IMR-90 (cell line): ENCODE results near the gene FBXO3. TPM values are rescaled to one million over a fixed set of nuclear protein-coding genes. Genes with fewer than 3 reads are reported as not detected.

Experiments used
- ATAC-seq: fragments of 200-7000 bp; cut with Tn5 transposase; 2 replicates; pipeline ENCODE4 v1.9.1; 2020; ENCODE audit warnings: low read depth, mild to moderate bottlenecking, moderate library complexity
- BruUV-seq: library from RNA; stranded (reverse); fragments of 400-500 nt; replicated peaks from 2 replicates; lab custom pipeline; 2021; lab: Mats Ljungman, UMichigan
- CTCF ChIA-PET: fragments of 300-600 bp; formaldehyde crosslinking; extraction: SDS; loops from one replicate; lab custom pipeline; 2021; ENCODE audit warnings: antibody characterized with exemption; lab: Yijun Ruan, JAX
- POLR2A ChIA-PET: fragments of 300-600 bp; sonication (Branson Sonifier 250); formaldehyde crosslinking; loops from one replicate; lab custom pipeline; 2022; ENCODE audit warnings: antibody characterized with exemption; ENCODE audit not compliant: unreplicated experiment; lab: Charles Lee
- DNase-seq: peaks from one replicate; pipeline ENCODE4 v3.0.0; 2013
- H2AFZ ChIP-seq: replicated peaks from 2 replicates; pipeline ENCODE3; 2013; ENCODE audit warnings: low read length, mild to moderate bottlenecking; ENCODE audit not compliant: poor library complexity
- H2AK5ac ChIP-seq: 2 replicates; pipeline ENCODE4 v1.6.1; 2013; ENCODE audit warnings: low read depth, low read length, inconsistent platforms
- H2AK9ac ChIP-seq: replicated peaks from 2 replicates; pipeline ENCODE3; 2013; ENCODE audit warnings: mild to moderate bottlenecking, low read depth, low read length, moderate library complexity; ENCODE audit not compliant: poor library complexity
- H2BK120ac ChIP-seq: 2 replicates; pipeline ENCODE4 v1.6.1; 2013; ENCODE audit warnings: low read depth, low read length, inconsistent platforms
- H2BK15ac ChIP-seq: 3 replicates; pipeline ENCODE4 v1.6.1; 2013; ENCODE audit warnings: low read depth, low read length, inconsistent platforms
- H2BK20ac ChIP-seq: 2 replicates; pipeline ENCODE4 v1.6.1; 2013; ENCODE audit warnings: low read depth, mild to moderate bottlenecking, inconsistent platforms, low read length, moderate library complexity
- H2BK5ac ChIP-seq: 2 replicates; pipeline ENCODE4 v1.6.1; 2013; ENCODE audit warnings: mild to moderate bottlenecking, low read depth, low read length, inconsistent platforms; ENCODE audit not compliant: poor library complexity, severe bottlenecking
- H3K14ac ChIP-seq: replicated peaks from 2 replicates; pipeline ENCODE4 v1.6.1; 2013; ENCODE audit warnings: low read depth, low read length, inconsistent platforms
- H3K18ac ChIP-seq: 2 replicates; pipeline ENCODE4 v1.6.1; 2013; ENCODE audit warnings: low read depth, low read length, control low read depth
- H3K23ac ChIP-seq: 2 replicates; pipeline ENCODE4 v1.6.1; 2013; ENCODE audit warnings: low read depth, low read length, inconsistent platforms
- H3K27ac ChIP-seq: 2 replicates; pipeline ENCODE4 v1.5.1; 2013; ENCODE audit warnings: mild to moderate bottlenecking, control low read depth, low read length; ENCODE audit not compliant: insufficient read depth
- H3K27me3 ChIP-seq: 2 replicates; pipeline ENCODE4 v1.6.1; 2013; ENCODE audit warnings: low read length; ENCODE audit not compliant: control insufficient read depth, insufficient read depth
- H3K36me3 ChIP-seq: 2 replicates; pipeline ENCODE4 v1.6.1; 2013; ENCODE audit warnings: low read length, mixed read lengths; ENCODE audit not compliant: control insufficient read depth, insufficient read depth
- H3K4ac ChIP-seq: 2 replicates; pipeline ENCODE4 v1.6.1; 2013; ENCODE audit warnings: low read depth, low read length, inconsistent platforms
- H3K4me1 ChIP-seq: 2 replicates; pipeline ENCODE4 v1.6.1; 2013; ENCODE audit warnings: low read length, mixed read lengths; ENCODE audit not compliant: control insufficient read depth, insufficient read depth
- H3K4me2 ChIP-seq: 2 replicates; pipeline ENCODE4 v1.6.1; 2013; ENCODE audit warnings: low read depth, mild to moderate bottlenecking, control low read depth, low read length, moderate library complexity
- H3K4me3 ChIP-seq: 2 replicates; pipeline ENCODE4 v1.5.1; 2013; ENCODE audit warnings: low read depth, mild to moderate bottlenecking, control low read depth, low read length, moderate library complexity; ENCODE audit not compliant: insufficient read depth
- H3K56ac ChIP-seq: 2 replicates; pipeline ENCODE4 v1.6.1; 2013; ENCODE audit warnings: low read length, inconsistent platforms; ENCODE audit not compliant: insufficient read depth; ENCODE audit errors: extremely low read depth
- H3K79me1 ChIP-seq, 2 experiments: 2 replicates each; pipeline ENCODE4 v1.6.1; 2013; ENCODE audit warnings: low read length in 2 of 2, inconsistent platforms in 1 of 2, low read depth in 1 of 2
- H3K9ac ChIP-seq: 2 replicates; pipeline ENCODE4 v1.6.1; 2013; ENCODE audit warnings: low read depth, low read length, control low read depth
- H3K9me1 ChIP-seq: 2 replicates; pipeline ENCODE4 v1.6.1; 2013; ENCODE audit warnings: low read length, inconsistent platforms; ENCODE audit not compliant: insufficient read depth
- H3K9me3 ChIP-seq: 2 replicates; pipeline ENCODE4 v1.6.1; 2013; ENCODE audit warnings: low read length; ENCODE audit not compliant: control insufficient read depth, insufficient read depth
- H4K20me1 ChIP-seq: 2 replicates; pipeline ENCODE4 v1.6.1; 2013; ENCODE audit warnings: low read length, inconsistent platforms; ENCODE audit not compliant: insufficient read depth
- H4K5ac ChIP-seq: 2 replicates; pipeline ENCODE4 v1.6.1; 2013; ENCODE audit warnings: mild to moderate bottlenecking, low read depth, low read length, control low read depth
- H4K8ac ChIP-seq, 2 experiments: 2 replicates each; pipeline ENCODE4 v1.6.1; 2013; ENCODE audit warnings: low read depth in 2 of 2, low read length in 2 of 2, control low read depth in 1 of 2, inconsistent platforms in 1 of 2
- H4K91ac ChIP-seq: 2 replicates; pipeline ENCODE4 v1.6.1; 2013; ENCODE audit warnings: low read depth, low read length, inconsistent platforms; ENCODE audit not compliant: insufficient read depth
- CEBPB ChIP-seq: IDR thresholded peaks from 2 replicates; pipeline ENCODE4 v1.6.1; 2012; ENCODE audit warnings: low read depth, low read length, improper control_type of control experiment
- CHD1 ChIP-seq: IDR thresholded peaks from 2 replicates; pipeline ENCODE4 v1.6.1; 2012; ENCODE audit warnings: low read depth, low read length, improper control_type of control experiment
- CTCF ChIP-seq: conservative IDR thresholded peaks from 2 replicates; pipeline ENCODE4 v1.5.1; 2012; ENCODE audit warnings: mild to moderate bottlenecking, low read depth, low read length, improper control_type of control experiment
- ELK1 ChIP-seq: fragments of 150-350 bp; IDR thresholded peaks from 2 replicates; pipeline ENCODE4 v1.6.1; 2016; ENCODE audit warnings: low read depth, mild to moderate bottlenecking, low read length, moderate library complexity, borderline replicate concordance
- FOS ChIP-seq: fragments of 150-350 bp; IDR thresholded peaks from 2 replicates; pipeline ENCODE4 v1.6.1; 2016; ENCODE audit warnings: low read depth, low read length
- MAFK ChIP-seq: IDR thresholded peaks from 2 replicates; pipeline ENCODE4 v1.6.1; 2012; ENCODE audit warnings: low read depth, low read length, improper control_type of control experiment
- MAZ ChIP-seq: IDR thresholded peaks from 2 replicates; pipeline ENCODE4 v1.6.1; 2012; ENCODE audit warnings: low read depth, mild to moderate bottlenecking, low read length, improper control_type of control experiment, moderate library complexity, borderline replicate concordance
- MXI1 ChIP-seq: IDR thresholded peaks from 2 replicates; pipeline ENCODE4 v1.6.1; 2012; ENCODE audit warnings: low read depth, mild to moderate bottlenecking, low read length, moderate library complexity, borderline replicate concordance
- NFE2L2 ChIP-seq: fragments of 150-350 bp; IDR thresholded peaks from 2 replicates; pipeline ENCODE4 v1.6.1; 2016; ENCODE audit warnings: low read depth, mild to moderate bottlenecking, low read length
- POLR2A ChIP-seq: IDR thresholded peaks from 2 replicates; pipeline ENCODE4 v1.6.1; 2012; ENCODE audit warnings: mild to moderate bottlenecking, low read depth, low read length
- RAD21 ChIP-seq: IDR thresholded peaks from 2 replicates; pipeline ENCODE4 v1.6.1; 2012; ENCODE audit warnings: low read length, improper control_type of control experiment
- RCOR1 ChIP-seq: IDR thresholded peaks from 2 replicates; pipeline ENCODE4 v1.6.1; 2012; ENCODE audit warnings: mild to moderate bottlenecking, low read length, improper control_type of control experiment; ENCODE audit not compliant: insufficient replicate concordance
- RFX5 ChIP-seq: IDR thresholded peaks from 2 replicates; pipeline ENCODE4 v1.8.0; 2012; ENCODE audit warnings: low read depth, mild to moderate bottlenecking, low read length, moderate library complexity
- SMC3 ChIP-seq: fragments of 150-350 bp; IDR thresholded peaks from 2 replicates; pipeline ENCODE4 v1.6.1; 2016; ENCODE audit warnings: low read depth, mild to moderate bottlenecking, antibody characterized with exemption, low read length, moderate library complexity
- USF2 ChIP-seq: fragments of 150-350 bp; IDR thresholded peaks from 2 replicates; pipeline ENCODE4 v1.6.1; 2017; ENCODE audit warnings: mild to moderate bottlenecking, antibody characterized with exemption, low read length, low read depth
- WGBS, 2 experiments: methylation state at CpG; one replicate each; pipeline versions ENCODE4 v1.1.5 to v1.1.7; 2013; ENCODE audit warnings: missing lambda C conversion rate in 2 of 2; ENCODE audit not compliant: insufficient read length in 1 of 2; ENCODE audit errors: extremely low coverage in 2 of 2; 5-methylcytosine and 5-hydroxymethylcytosine counted together
- dilution Hi-C: fragments of 300-500 bp; cut with HindIII; formaldehyde crosslinking; loops from one replicate; pipeline ENCODE4 v1.14.3; 2018; ENCODE audit warnings: low sequenced_read_pairs; ENCODE audit not compliant: unreplicated experiment
- in situ Hi-C: fragments of 300-500 bp; cut with MboI; formaldehyde crosslinking; loops from 3 replicates; pipeline ENCODE4 v1.14.3; 2019; ENCODE audit warnings: low sequenced_read_pairs, inconsistent platforms, mixed read lengths
- intact Hi-C: fragments of 100-400 bp; cut with micrococcal nuclease; formaldehyde crosslinking; loops from 2 replicates; pipeline ENCODE4 v1.10.0; 2022
- polyA plus RNA-seq, 3 experiments: library from polyadenylated mRNA; depleted of rRNA; stranded (reverse); fragments of >200 nt; gene quantifications; 2 replicates each; pipeline ENCODE4 v1.2.3, GENCODE V29; 2012; ENCODE audit warnings: low replicate concordance in 1 of 3
- total RNA-seq: library from RNA; depleted of rRNA; stranded (reverse); fragments of >200 nt; gene quantifications from 2 replicates; pipeline ENCODE4 v1.2.3, GENCODE V29; 2012

FBXO3 gene
- total and polyA plus RNA-seq, 2 of the 4 experiments (the other 2 are of a cell fraction), result 26.2 to 51.1 TPM

- in situ Hi-C loops (no loop called here), intact Hi-C loops (loop anchor here (1.0 kb wide), 1 partner anchor 24 kb away; no protein-coding TSS in a partner anchor), dilution Hi-C loops (no loop called here)
- Histone ChIP-seq H3K9me3 (no peaks in the 10 kb centered on the region), H2AFZ (peak overlapping the region; percentile 95), H4K20me1 (no peaks in the 10 kb centered on the region), H3K79me1 (no peaks in the 10 kb centered on the region), H4K5ac (no peak overlapping the region), H3K9me1 (no peaks in the 10 kb centered on the region), H2AK5ac (no peak overlapping the region), H4K8ac (0 out of 4 replicates have a peak overlapping the region, but pooled peaks of 1 of the 2 experiments have one; percentile 11), H3K14ac (no peak overlapping the region), H2BK120ac (no peak overlapping the region), H3K4me2 (peak overlapping the region; percentile 81; the same call in 1 of the 2 replicates), H3K27ac (no peak overlapping the region), H3K4me1 (no peaks in the 10 kb centered on the region; the same call in 1 of the 2 replicates), H2AK9ac (no peak overlapping the region), H3K23ac (peak overlapping the region; percentile 60; the same call in 1 of the 2 replicates), H3K56ac (no peak overlapping the region), H3K9ac (no peak overlapping the region), H2BK20ac (no peak overlapping the region), H3K4ac (no peak overlapping the region), H3K18ac (no peak overlapping the region), H3K36me3 (no peaks in the 10 kb centered on the region), H3K4me3 (peak overlapping the region; percentile 32; the same call in 1 of the 2 replicates), H2BK5ac (no peak overlapping the region), H3K27me3 (peaks cover 15% of the 10 kb centered on the region), H4K91ac (no peak overlapping the region), H2BK15ac (0 out of 3 replicates have a peak overlapping the region, but pooled peaks have one; percentile 23)
- 0% methylated on average over 1 of the region's 7 CpGs; no CpG with 5 or more reads in 1 of the 2 experiments for WGBS, 2 experiments
- POLR2A ChIA-PET, result no interaction called here
- TF ChIP-seq MAZ (no peak), CHD1 (no peak), MXI1 (no peak), MAFK (no peak), USF2 (no peak), RAD21 (no peak), FOS (no peak), POLR2A (no peak), NFE2L2 (no peak), ELK1 (no peak), RCOR1 (no peak), RFX5 (no peak), CTCF (no peak), CEBPB (no peak), SMC3 (no peak)
- CTCF ChIA-PET, result no interaction called here
- no TSS peak for BruUV-seq
- no peak for DNase-seq
- ATAC-seq, result no peak
Observed at GRCh38 chr11:33801821-33802193, 27.5 kb upstream of the FBXO3 start.
